ENCODE results near the gene RNF181. TPM values are rescaled to one million over a fixed set of nuclear protein-coding genes. Genes with fewer than 3 reads are reported as not detected.
"Not testable (repeated sequence)": the region's sequence is repeated elsewhere in the genome, so short reads cannot be mapped to it uniquely, and the experiment has no call there.

The RNF181 gene
- polyA plus RNA-seq, 1 donor (not counting 4 experiments of a cell fraction or from before 2014, with no cell fraction given): 264 TPM

DNA sequence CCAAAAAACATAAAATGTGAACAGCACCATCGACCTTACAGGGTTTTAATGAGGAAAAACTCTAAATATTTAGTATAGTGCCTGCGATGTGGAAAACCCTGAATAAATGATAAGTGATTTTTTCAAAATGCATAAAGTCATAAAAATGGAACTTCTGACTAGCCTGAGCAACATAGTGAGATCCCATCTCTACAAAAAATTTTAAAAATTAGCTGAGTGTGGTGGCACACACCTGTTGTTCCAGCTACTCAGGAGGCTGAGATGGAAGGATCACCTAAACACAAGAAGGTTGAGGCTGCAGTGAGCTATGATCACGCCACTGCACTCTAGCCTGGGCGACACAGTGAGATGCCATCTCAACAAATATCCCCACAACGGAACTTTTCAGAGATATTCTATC is 38.4 kb upstream of the RNF181 start:
- no peak overlapping the region for H3K4me3 ChIP-seq (ENCODE audit: control insufficient read depth in 2 of 3, extremely low read depth in 1 of 3, insufficient read depth in 2 of 3, low read depth in 1 of 3, low read length in 3 of 3)
- no peaks in the 10 kb centered on the region for H3K27me3 ChIP-seq (ENCODE audit: control insufficient read depth, extremely low read depth, insufficient read depth, low read length)
- no peak overlapping the region for H3K4me2 ChIP-seq (ENCODE audit: control insufficient read depth, extremely low read depth, insufficient read depth, low read depth, low read length)
- H4K20me1 ChIP-seq (ENCODE audit: control insufficient read depth, extremely low read depth, insufficient read depth, low read length): no peaks in the 10 kb centered on the region
- dilution Hi-C loops (cut with MboI; ENCODE audit: extremely low pct_ligation_motif_present, low sequenced_read_pairs): no loop called here
- H3K9me1 ChIP-seq (ENCODE audit: control insufficient read depth, extremely low read depth, insufficient read depth, low read length): no peaks in the 10 kb centered on the region
- H2AFZ ChIP-seq (ENCODE audit: control insufficient read depth, low read length): no peak overlapping the region
- no peak overlapping the region for H3K27ac ChIP-seq (ENCODE audit: control insufficient read depth, insufficient read depth, low read length)
- H3K79me2 ChIP-seq (ENCODE audit: control insufficient read depth, insufficient read depth, low read length): peaks cover 23% of the 10 kb centered on the region
- TF ChIP-seq, protein P1, sequence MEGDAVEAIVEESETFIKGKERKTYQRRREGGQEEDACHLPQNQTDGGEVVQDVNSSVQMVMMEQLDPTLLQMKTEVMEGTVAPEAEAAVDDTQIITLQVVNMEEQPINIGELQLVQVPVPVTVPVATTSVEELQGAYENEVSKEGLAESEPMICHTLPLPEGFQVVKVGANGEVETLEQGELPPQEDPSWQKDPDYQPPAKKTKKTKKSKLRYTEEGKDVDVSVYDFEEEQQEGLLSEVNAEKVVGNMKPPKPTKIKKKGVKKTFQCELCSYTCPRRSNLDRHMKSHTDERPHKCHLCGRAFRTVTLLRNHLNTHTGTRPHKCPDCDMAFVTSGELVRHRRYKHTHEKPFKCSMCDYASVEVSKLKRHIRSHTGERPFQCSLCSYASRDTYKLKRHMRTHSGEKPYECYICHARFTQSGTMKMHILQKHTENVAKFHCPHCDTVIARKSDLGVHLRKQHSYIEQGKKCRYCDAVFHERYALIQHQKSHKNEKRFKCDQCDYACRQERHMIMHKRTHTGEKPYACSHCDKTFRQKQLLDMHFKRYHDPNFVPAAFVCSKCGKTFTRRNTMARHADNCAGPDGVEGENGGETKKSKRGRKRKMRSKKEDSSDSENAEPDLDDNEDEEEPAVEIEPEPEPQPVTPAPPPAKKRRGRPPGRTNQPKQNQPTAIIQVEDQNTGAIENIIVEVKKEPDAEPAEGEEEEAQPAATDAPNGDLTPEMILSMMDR (optimal IDR thresholded peaks at IDR 0.05 in 1 of 3, IDR thresholded peaks at IDR 0.05 in 1 of 3, conservative IDR thresholded peaks at IDR 0.05 in 1 of 3; ENCODE audit: extremely low read depth in 1 of 3, insufficient read depth in 2 of 3, low read length in 3 of 3): no peak
- no peak for TF ChIP-seq EZH2 (IDR thresholded peaks at IDR 0.05; ENCODE audit: low read length)
- no peak for FAIRE-seq
- H3K36me3 ChIP-seq (ENCODE audit: control insufficient read depth in 2 of 2, extremely low read depth in 1 of 2, insufficient read depth in 2 of 2, low read length in 2 of 2): peaks cover 19 to 30% of the 10 kb centered on the region in 2 experiments
- DNase-seq (ENCODE audit: low read depth, low spot score): no peak
- H3K4me1 ChIP-seq (ENCODE audit: control insufficient read depth, extremely low read depth, insufficient read depth, low read length): peaks cover 5% of the 10 kb centered on the region
- no peaks in the 10 kb centered on the region for H3K9me3 ChIP-seq (ENCODE audit: control insufficient read depth, low read depth, low read length)
- H3K9ac ChIP-seq (ENCODE audit: control insufficient read depth, extremely low read depth, insufficient read depth, low read length): no peak overlapping the region

DNA sequence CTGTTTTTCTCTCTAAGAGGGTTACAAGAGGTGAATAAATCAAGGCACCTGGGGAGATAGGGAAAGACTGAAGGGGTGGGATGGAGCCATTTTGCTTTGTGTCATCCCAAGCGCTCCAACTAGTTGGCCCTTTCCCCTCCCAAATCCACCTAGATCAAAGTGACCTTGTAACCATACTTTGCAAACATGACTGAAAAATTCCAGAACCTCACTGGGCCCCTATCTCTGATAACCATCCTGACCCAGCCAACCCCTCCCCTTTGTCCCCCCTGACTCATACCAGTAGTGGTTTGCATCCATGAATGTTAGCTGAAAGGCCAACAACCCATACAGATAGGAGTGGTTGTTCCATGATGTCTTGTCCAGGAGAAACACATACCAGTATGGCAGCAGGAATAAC is 37.4 kb upstream of the RNF181 start:
- Histone ChIP-seq H3K79me2 (ENCODE audit: control insufficient read depth, insufficient read depth, low read length) (peaks cover 23% of the 10 kb centered on the region), H3K27ac (ENCODE audit: control insufficient read depth, insufficient read depth, low read length) (no peak overlapping the region)
- FAIRE-seq: no peak

DNA sequence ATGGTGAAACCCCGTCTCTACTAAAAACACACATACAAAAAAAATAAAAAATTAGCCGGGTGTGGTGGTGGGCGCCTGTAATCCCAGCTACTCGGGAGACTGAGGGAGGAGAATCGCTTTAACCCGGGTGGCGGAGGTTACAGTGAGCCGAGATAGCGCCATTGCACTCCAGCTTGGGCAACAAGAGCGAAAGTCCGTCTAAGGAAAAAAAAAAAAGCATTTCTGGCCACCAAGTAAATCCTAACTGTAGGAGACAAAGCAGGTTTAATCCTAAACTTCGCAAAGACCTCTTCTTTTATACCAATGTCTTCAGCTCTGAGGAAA is 35.2 kb upstream of the RNF181 start:
- DNase-seq (ENCODE audit: low read depth, low spot score); H3K27me3 ChIP-seq (ENCODE audit: control insufficient read depth, extremely low read depth, insufficient read depth, low read length); H3K9me1 ChIP-seq (ENCODE audit: control insufficient read depth, extremely low read depth, insufficient read depth, low read length); H2AFZ ChIP-seq (ENCODE audit: control insufficient read depth, low read length); dilution Hi-C loops (cut with MboI; ENCODE audit: extremely low pct_ligation_motif_present, low sequenced_read_pairs); H3K27ac ChIP-seq (ENCODE audit: control insufficient read depth, insufficient read depth, low read length); FAIRE-seq; H3K4me1 ChIP-seq (ENCODE audit: control insufficient read depth, extremely low read depth, insufficient read depth, low read length); H4K20me1 ChIP-seq (ENCODE audit: control insufficient read depth, extremely low read depth, insufficient read depth, low read length); H3K9me3 ChIP-seq (ENCODE audit: control insufficient read depth, low read depth, low read length): not testable (repeated sequence)
- peak overlapping the region; percentile 99 for H3K4me2 ChIP-seq (ENCODE audit: control insufficient read depth, extremely low read depth, insufficient read depth, low read depth, low read length)
- H3K4me3 ChIP-seq (ENCODE audit: control insufficient read depth in 2 of 3, extremely low read depth in 1 of 3, insufficient read depth in 2 of 3, low read depth in 1 of 3, low read length in 3 of 3): peak overlapping the region; percentile 52 to 97 (median 95)
- peak overlapping the region; percentile 89 for H3K9ac ChIP-seq (ENCODE audit: control insufficient read depth, extremely low read depth, insufficient read depth, low read length)
- H3K36me3 ChIP-seq (ENCODE audit: control insufficient read depth in 2 of 2, extremely low read depth in 1 of 2, insufficient read depth in 2 of 2, low read length in 2 of 2): peaks cover 11 to 13% of the 10 kb centered on the region in 2 experiments
- H3K79me2 ChIP-seq (ENCODE audit: control insufficient read depth, insufficient read depth, low read length): peaks cover 23% of the 10 kb centered on the region

More for the DNA sequence above, 37.4 kb upstream of the RNF181 start:
- TF ChIP-seq EZH2 (IDR thresholded peaks at IDR 0.05; ENCODE audit: low read length): no peak
- TF ChIP-seq, protein P1 (optimal IDR thresholded peaks at IDR 0.05 in 1 of 3, IDR thresholded peaks at IDR 0.05 in 1 of 3, conservative IDR thresholded peaks at IDR 0.05 in 1 of 3; ENCODE audit: extremely low read depth in 1 of 3, insufficient read depth in 2 of 3, low read length in 3 of 3): no peak
- no peaks in the 10 kb centered on the region for H4K20me1 ChIP-seq (ENCODE audit: control insufficient read depth, extremely low read depth, insufficient read depth, low read length)
- no peak overlapping the region for H2AFZ ChIP-seq (ENCODE audit: control insufficient read depth, low read length)
- no peak overlapping the region for H3K9ac ChIP-seq (ENCODE audit: control insufficient read depth, extremely low read depth, insufficient read depth, low read length)
- H3K9me1 ChIP-seq (ENCODE audit: control insufficient read depth, extremely low read depth, insufficient read depth, low read length): no peaks in the 10 kb centered on the region
- peaks cover 16 to 22% of the 10 kb centered on the region in 2 experiments for H3K36me3 ChIP-seq (ENCODE audit: control insufficient read depth in 2 of 2, extremely low read depth in 1 of 2, insufficient read depth in 2 of 2, low read length in 2 of 2)
- H3K27me3 ChIP-seq (ENCODE audit: control insufficient read depth, extremely low read depth, insufficient read depth, low read length): no peaks in the 10 kb centered on the region
- dilution Hi-C loops (cut with MboI; ENCODE audit: extremely low pct_ligation_motif_present, low sequenced_read_pairs): no loop called here
- no peak overlapping the region for H3K4me2 ChIP-seq (ENCODE audit: control insufficient read depth, extremely low read depth, insufficient read depth, low read depth, low read length)
- DNase-seq (ENCODE audit: low read depth, low spot score): no peak
- peaks cover 5% of the 10 kb centered on the region for H3K4me1 ChIP-seq (ENCODE audit: control insufficient read depth, extremely low read depth, insufficient read depth, low read length)
- H3K9me3 ChIP-seq (ENCODE audit: control insufficient read depth, low read depth, low read length): no peaks in the 10 kb centered on the region
- H3K4me3 ChIP-seq (ENCODE audit: control insufficient read depth in 2 of 3, extremely low read depth in 1 of 3, insufficient read depth in 2 of 3, low read depth in 1 of 3, low read length in 3 of 3): no peak overlapping the region
